M059J (cell line): ENCODE data around the gene ZNF263. TPM values are rescaled to one million over a fixed set of nuclear protein-coding genes. Genes with fewer than 3 reads are reported as not detected.

Experiments used
- DNase-seq: peaks from one replicate; pipeline ENCODE4 v3.0.0-alpha.2; 2012; ENCODE audit warnings: low read depth
- total RNA-seq: library from RNA; depleted of rRNA; stranded (reverse); fragments of >200 nt; shearing (Covaris generic); gene quantifications from 2 replicates; pipeline ENCODE4 v1.2.3, GENCODE V29; 2014; rRNA removed

Gene ZNF263
- total RNA-seq, 1 experiment from 2014 or later: 48.8 TPM

DNA sequence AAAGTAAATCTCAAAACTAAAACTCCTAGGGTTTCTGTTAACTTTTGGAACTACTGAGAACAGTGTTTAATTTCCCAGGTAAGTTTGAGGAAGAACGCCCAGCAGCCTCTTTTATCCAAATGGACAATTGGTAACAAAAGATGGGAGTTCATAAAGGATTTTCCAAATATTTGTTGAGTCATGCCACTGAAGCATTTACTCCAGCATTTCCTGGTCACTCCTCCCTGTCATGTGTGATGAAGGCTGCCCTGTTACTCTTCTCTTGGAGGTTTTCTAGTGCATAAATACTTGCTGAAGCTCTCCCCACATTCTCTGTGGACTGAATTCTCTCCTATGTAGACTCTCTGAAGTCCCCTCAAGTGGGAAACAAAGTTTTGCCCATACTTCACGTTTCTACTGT lies 38.5 kb downstream of the ZNF263 start:
- no peak for DNase-seq

DNA sequence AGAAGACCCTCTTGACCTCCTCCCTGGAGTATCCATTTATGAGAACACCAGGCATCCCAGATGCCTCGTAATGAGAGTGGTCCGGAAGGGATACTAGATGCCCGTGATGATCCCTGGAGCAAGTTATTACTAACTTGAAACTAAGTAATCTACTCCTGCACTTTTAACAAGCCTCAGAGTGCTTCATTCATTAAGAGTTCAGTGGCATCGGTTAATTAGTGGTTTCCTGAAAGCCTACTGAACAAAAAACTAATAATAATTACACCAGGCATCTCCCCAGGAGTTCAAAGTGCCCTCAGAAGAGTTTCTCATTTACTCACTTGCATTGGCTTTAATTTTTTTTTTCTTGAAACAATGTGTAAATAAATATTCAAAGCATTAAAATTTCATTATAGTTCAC lies 44.2 kb downstream of the ZNF263 start:
- no peak for DNase-seq

DNA sequence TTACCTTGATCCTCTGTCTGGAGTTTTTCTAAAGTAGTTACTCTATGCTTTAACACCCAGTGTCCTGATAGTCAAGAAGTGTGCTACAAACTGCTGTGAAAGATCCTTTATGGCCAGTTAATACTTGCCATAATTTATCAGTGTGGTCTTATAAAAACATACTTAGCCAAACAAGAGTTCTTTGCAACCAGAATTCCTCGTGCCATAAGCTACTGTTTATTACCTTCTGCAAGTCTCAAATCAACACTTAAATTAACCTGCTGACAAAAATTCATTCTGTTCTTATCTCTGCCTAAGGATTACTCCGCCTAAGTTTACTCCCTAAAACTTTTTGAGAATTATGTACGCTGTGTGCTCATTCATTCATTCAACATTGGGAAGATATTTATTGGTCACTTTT lies 44.8 kb downstream of the ZNF263 start:
- DNase-seq: no peak

DNA sequence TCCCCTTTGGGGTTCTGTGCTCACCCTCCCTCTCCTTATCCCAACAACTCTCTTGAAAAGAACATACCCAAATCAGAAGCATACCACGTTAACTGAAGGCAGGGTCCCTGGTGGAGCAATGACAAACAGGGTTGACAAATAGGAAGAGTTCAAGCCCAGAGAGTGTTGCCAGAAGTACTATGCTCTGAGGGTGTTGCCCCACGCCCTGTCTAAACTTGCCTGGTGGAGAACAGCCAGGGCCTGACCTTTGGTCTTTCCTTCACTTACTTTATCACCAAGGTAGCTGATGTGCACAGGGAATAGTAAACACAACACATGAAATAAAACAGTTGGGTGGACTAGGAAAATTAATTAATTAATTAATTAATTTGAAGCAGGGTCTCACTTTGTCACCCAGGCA lies 45.4 kb downstream of the ZNF263 start:
- no peak for DNase-seq

Other genes with a start within 250 kb of the ZNF263 start
- gene BICDL2, start 246.5 kb upstream of the ZNF263 start, total RNA-seq: not detected in 2 replicates
- gene MMP25, start 236.9 kb upstream of the ZNF263 start, total RNA-seq: 0.02 TPM in 1 of 2 replicates, not detected in the other
- gene IL32, start 217.9 kb upstream of the ZNF263 start, total RNA-seq: 51.5 and 62.5 TPM in 2 replicates
- gene ZSCAN10, start 184.2 kb upstream of the ZNF263 start, total RNA-seq: not detected in 2 replicates
- 13.5 and 15.4 TPM in 2 replicates for gene ZNF205, start 170.9 kb upstream of the ZNF263 start, total RNA-seq
- gene ZNF213, start 148.5 kb upstream of the ZNF263 start, total RNA-seq: 1.1 and 6.2 TPM in 2 replicates
- 0.15 TPM in 1 of 2 replicates, not detected in the other for gene OR1F1, start 95.3 kb upstream of the ZNF263 start, total RNA-seq
- gene ZNF200, start 48.3 kb upstream of the ZNF263 start, total RNA-seq: 10.0 and 17.4 TPM in 2 replicates
- gene MEFV, start 26.9 kb upstream of the ZNF263 start, total RNA-seq: 0.39 TPM in 1 of 2 replicates, not detected in the other
- gene TIGD7, start 21.9 kb downstream of the ZNF263 start, total RNA-seq: 7.5 and 10.6 TPM in 2 replicates
- gene ZNF75A, start 22.0 kb downstream of the ZNF263 start, total RNA-seq: 16.5 and 22.7 TPM in 2 replicates
- not detected in 2 replicates for gene OR2C1, start 72.4 kb downstream of the ZNF263 start, total RNA-seq
- 19.6 and 22.9 TPM in 2 replicates for gene ZSCAN32, start 117.5 kb downstream of the ZNF263 start, total RNA-seq
- 11.8 and 14.1 TPM in 2 replicates for gene ZNF174, start 117.7 kb downstream of the ZNF263 start, total RNA-seq
- 3.4 and 4.9 TPM in 2 replicates for gene ZNF597, start 160.0 kb downstream of the ZNF263 start, total RNA-seq
- gene NAA60, start 160.2 kb downstream of the ZNF263 start, total RNA-seq: 9.1 and 18.8 TPM in 2 replicates
- not detected in 2 replicates for gene C16orf90, start 212.0 kb downstream of the ZNF263 start, total RNA-seq
- gene CLUAP1, start 217.5 kb downstream of the ZNF263 start, total RNA-seq: 13.9 and 16.5 TPM in 2 replicates